Daoy (cell line): Measurements from ENCODE around the gene CCT7. TPM values are rescaled to one million over a fixed set of nuclear protein-coding genes. Genes with fewer than 3 reads are reported as not detected.

Source experiments
- DNase-seq: peaks from one replicate; pipeline ENCODE4 v3.0.0-alpha.2; 2015; ENCODE audit warnings: low read depth
- total RNA-seq: library from RNA; depleted of rRNA; stranded (reverse); fragments of >200 nt; shearing (Covaris generic); gene quantifications from 2 replicates; pipeline ENCODE4 v1.2.3, GENCODE V29; 2014

CCT7 gene
- total RNA-seq, 1 experiment from 2014 or later = 695 TPM

DNA sequence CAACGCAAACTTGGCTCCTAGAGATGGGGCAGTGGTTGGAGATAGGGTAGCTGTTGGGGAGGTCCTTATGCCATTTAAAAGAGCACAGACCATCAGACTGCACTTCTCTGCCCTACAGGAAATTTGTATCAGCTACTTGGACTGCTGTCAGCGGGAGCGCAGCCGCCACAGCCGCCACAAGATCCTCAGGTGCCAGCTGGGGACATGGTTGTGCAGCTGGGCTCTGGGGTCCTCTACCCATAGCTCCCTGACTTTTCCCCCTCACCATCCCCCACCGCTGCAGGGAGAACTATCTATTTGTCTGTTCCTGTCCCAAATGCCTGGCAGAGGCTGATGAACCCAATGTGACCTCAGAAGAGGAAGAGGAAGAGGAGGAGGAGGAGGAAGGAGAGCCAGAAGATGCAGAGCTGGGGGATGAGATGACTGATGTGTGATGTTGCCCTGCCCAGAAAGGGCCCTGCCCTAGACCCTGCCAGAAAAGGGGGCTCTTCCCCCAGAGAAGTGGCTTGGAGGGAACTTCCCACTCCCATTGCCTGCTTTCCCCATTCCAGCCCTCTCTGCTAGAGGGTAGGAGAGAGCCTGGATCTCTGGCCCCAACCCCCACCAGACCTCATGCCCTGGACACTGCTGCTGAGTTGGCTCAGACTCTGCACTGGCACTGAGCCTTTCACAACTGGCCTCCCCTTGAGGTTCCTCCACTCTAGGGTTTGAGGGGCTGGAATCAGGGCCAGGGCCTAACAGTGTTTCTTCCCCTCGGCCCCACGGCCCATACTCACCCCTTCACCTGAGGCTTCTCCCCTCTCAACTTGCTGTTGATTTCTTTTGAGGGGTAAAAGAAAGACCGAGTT, 8.4 kb upstream of the CCT7 start:
- DNase-seq = no peak

DNA sequence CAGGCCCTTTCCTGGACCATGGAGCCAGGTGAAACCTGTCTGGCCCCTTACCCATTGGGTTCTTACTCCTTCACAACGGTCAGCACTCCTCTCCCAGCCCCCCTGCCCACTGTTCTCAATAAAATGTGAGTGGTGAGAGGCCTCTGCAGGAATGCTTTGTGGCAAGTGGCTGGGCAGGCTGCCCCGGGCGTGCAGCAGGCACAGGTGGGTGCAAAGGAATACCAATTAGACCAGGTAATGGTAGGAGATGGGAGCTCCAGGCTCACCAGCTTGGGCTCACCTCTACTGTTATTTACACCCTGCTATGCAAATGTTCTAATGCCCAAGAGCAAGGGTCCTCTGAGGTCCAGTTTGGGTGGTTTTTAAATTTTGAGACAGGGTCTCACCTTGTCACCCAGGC, 7.0 kb upstream of the CCT7 start:
- no peak for DNase-seq

- DNase-seq = no peak
Observed at GRCh38 chr2:73228631-73229030, 5.5 kb upstream of the CCT7 start.

DNA sequence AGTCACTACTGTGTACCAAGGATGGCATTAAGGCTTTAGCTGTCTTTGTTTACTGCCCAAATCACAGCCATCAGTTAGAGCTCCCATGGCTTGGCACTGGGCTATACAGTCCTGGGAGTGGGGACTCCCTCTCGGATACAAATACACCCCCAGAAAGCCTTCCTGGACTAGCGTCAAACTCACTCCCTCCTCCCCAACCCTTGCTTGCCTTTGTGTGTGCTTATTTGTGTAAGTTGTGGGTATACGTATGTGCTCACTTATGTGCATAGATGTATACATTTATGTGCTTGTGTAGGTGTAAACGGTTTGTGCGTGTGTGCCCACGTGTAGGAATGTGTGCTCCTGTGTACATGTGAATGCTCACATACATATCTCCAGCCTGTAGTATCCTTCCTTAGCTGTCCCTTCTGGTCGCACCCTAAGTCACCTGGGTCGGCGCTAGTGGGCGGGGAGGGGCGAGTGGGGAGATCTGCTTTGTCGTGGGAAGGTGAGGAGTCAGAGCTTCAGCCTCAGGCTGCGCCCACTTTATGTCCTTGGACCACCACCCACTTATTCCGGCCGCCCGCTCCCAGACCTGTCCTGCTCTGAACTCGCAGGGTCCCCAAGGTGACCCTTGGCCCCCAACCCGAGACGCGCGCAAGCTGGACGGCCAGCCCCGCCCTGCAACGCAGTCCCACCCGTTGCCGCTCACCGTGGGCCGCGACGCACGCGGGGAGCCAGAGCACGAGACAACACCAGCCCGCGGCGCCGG, 1.5 kb upstream of the CCT7 start:
- no peak for DNase-seq

- DNase-seq = peak; percentile 99
Observed at GRCh38 chr2:73233154-73233931, 765 bp upstream of the CCT7 start, which contains the start of gene PRADC1. Gene PRADC1 (minus strand): TSS chr2:73233239. CDS start chr2:73233160, 79 bp downstream.

- DNase-seq = no peak
Observed at GRCh38 chr2:73235315-73236028, 1.4 kb downstream of the CCT7 start.

- DNase-seq = no peak
Observed at GRCh38 chr2:73237168-73237567, 3.1 kb downstream of the CCT7 start.

DNA sequence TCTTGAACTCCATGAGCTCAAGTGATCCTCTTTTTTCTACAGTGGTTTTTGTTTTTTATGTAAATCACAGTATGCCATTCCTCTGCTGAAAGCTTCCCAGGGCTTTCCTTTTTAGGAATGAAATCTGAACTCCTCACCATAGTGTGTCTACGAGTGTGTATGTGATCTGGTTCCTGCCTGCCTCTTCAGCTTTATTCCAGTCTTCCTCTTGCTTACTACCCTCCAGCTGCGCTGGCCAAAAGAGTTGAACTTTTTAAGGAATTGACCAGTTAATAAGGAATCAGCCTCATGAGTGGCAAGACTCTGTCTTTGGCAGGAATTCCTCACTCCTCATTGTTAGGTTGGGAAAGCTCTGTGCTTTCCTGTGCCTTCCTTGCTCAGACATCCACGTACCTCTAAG, 4.0 kb downstream of the CCT7 start:
- no peak for DNase-seq

GRCh38 chr2:73238976-73239375, 4.9 kb downstream of the CCT7 start:
- no peak for DNase-seq

- DNase-seq = no peak
Observed at GRCh38 chr2:73239776-73240175, 5.7 kb downstream of the CCT7 start.

DNA sequence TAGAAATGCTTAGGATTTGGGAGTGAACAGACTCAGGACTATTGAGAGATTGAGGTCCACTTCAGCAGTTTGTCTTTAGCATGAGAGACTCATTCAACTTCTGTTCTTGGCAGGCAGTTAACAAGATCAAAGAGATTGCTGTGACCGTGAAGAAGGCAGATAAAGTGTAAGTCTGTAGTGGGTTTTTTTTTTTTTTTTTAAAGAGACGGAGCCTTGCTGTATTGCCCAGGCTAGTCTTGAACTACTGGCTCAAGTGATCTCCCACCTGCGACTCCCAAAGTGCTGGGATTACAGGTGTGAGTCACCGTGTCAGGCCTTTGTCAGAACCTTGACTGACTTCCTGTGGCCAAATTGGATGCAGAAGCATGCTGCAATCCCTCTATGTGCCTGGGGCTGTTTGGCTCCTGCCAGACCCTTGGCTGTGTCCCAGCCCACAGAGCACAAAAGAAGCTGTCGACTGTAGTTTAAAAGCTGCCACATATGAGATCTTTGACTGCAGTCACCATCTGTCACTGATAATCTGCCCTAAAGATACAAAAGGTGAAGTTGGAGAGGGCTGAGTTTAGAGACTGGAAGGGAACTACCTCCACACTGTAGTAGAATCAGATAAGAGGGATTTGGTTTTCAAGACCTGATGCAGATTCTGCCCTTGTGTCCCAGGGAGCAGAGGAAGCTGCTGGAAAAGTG, 9.9 kb downstream of the CCT7 start:
- DNase-seq = peak; percentile 75

DNA sequence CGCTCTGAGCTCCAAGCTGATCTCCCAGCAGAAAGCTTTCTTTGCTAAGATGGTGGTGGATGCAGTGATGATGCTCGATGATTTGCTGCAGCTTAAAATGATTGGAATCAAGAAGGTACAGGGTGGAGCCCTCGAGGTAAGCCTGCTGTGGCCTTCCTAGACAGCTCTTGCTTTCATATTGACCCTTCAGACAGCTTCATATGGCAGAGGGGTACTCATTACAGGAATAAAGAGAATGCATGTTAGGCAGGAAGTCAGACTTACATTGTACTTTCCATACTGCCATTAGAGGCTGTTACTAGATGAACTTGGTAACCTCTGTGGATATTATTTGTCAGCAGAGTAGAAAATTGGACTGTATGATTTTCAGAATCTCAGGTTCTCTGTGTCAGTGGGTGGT, 10.5 kb downstream of the CCT7 start:
- no peak for DNase-seq

DNA sequence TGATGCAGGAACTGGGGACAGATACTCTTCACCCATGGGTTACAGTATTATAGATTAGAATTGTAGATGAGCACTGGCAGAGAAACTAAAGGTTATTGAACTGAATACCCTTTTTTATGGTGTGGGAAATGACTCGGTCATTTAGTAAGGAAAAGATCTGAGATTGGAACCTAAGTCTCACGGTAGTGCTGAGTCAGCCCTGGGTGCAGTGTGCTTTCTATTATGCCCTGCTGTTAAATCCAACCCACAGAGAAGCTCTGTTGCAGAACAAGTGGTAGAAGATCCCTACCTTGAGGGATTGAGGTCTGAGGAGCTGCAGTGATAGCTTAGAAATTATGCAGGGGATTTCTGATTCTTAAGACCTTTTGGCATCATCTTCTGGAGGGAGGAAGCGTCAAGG, 12.7 kb downstream of the CCT7 start:
- DNase-seq = no peak

- DNase-seq = no peak
Observed at GRCh38 chr2:73249636-73250035, 15.5 kb downstream of the CCT7 start.

- no peak for DNase-seq
Observed at GRCh38 chr2:73250872-73251846, 17.1 kb downstream of the CCT7 start.

DNA sequence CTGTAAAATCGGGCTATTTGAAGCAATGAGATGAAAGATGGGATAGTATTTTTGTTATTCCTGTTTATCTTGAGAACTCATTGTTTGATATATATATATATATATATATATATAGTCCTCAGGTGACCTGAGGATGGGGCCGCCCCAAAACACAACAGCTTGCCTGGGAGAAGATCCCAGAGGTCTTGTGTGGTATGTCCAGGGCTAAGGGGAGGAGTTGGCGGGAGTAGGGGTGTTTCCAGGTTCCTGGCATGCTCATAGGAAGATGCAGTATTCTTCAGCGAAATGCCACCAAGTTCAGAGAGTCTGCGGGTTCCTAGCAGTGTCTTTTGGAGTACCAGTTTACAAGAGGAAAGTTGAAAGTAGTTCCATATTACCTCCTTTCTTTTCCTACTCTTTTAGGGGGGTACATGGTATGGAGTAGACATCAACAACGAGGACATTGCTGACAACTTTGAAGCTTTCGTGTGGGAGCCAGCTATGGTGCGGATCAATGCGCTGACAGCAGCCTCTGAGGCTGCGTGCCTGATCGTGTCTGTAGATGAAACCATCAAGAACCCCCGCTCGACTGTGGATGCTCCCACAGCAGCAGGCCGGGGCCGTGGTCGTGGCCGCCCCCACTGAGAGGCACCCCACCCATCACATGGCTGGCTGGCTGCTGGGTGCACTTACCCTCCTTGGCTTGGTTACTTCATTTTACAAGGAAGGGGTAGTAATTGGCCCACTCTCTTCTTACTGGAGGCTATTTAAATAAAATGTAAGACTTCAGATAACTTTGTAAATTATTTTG, 18.3 kb downstream of the CCT7 start:
- no peak for DNase-seq

- no peak for DNase-seq
Observed at GRCh38 chr2:73253400-73253799, 19.3 kb downstream of the CCT7 start.

- no peak for DNase-seq
Observed at GRCh38 chr2:73253901-73254300, 19.8 kb downstream of the CCT7 start.
